Erythroblast (primary cell): Measurements from ENCODE around the gene TRPM5.

Source experiments
- GATA1 ChIP-seq: IDR thresholded peaks from 2 replicates; pipeline ENCODE4 v1.6.1; 2011; ENCODE audit warnings: low read depth, mild to moderate bottlenecking, control low read depth, low read length, moderate library complexity
- POLR2A ChIP-seq: IDR thresholded peaks from 2 replicates; pipeline ENCODE4 v1.6.1; 2011; ENCODE audit warnings: mild to moderate bottlenecking, low read length

DNA sequence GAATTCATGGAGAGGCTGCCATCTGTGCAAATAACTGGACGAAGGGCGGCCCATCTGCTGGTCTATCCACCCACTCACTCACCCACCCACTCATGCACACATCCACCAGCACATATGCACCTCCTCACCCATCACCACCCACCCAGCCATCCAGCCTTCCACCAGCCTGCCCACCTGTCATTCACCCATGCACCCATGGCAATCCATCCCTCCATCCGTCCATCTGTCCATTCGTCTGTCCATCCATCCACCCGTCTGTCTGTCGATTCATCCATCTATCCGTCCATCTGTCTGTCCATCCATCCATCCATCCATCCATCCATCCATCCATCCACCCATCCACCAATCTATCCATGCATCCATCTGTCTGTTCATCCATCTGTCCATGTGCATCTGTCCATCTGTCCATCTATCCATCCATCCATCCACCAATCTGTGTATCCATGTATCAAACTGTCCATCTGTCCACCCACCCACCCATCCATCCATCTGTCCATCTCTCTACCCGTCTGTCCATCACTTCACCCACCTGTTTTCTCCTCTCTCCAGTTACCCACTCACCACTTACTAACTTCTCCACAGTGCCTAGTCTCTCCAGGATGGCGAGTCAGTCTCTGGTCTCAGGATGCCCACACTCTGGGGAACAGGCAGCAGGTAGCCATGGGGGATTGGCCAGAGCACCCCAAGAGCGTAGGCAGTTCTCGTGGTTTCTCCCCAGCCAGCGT is 8.9 kb downstream of the TRPM5 start:
- TF ChIP-seq POLR2A (no peak), GATA1 (no peak)
